ENCODE data around the gene SLC46A3.

Gene SLC46A3

DNA sequence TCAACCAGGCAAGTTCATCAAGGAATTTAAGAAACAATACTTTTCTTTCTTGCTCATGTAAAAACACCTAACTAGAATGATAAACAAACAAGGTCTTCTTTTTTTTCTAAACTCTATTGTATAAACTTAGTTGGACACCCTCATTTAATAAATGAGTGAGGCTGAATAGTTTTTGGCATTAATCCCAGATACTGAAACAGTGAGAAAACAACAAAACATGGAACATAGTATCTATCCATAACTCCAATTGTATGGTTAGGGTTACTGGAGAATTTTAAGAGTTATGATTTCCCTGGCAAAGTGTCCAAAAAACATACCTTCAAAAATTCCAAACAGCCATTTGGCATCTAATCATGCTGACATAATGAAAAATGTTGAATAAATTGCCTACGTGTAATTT lies 65.7 kb downstream of the SLC46A3 start:
- H3K4me2 ChIP-seq (ENCODE audit: low read length) = no peak overlapping the region
- H2AFZ ChIP-seq (ENCODE audit: low read depth, low read length) = no peak overlapping the region
- H4K20me1 ChIP-seq (ENCODE audit: insufficient read depth, low read length) = 0 out of 2 replicates have a peak, but pooled peaks cover 13% of the 10 kb centered on the region
- peaks cover 20% of the 10 kb centered on the region for H3K4me1 ChIP-seq (ENCODE audit: low read length)
- peaks cover 46% of the 10 kb centered on the region for H3K79me2 ChIP-seq (ENCODE audit: low read length)
- TF ChIP-seq, protein P1, sequence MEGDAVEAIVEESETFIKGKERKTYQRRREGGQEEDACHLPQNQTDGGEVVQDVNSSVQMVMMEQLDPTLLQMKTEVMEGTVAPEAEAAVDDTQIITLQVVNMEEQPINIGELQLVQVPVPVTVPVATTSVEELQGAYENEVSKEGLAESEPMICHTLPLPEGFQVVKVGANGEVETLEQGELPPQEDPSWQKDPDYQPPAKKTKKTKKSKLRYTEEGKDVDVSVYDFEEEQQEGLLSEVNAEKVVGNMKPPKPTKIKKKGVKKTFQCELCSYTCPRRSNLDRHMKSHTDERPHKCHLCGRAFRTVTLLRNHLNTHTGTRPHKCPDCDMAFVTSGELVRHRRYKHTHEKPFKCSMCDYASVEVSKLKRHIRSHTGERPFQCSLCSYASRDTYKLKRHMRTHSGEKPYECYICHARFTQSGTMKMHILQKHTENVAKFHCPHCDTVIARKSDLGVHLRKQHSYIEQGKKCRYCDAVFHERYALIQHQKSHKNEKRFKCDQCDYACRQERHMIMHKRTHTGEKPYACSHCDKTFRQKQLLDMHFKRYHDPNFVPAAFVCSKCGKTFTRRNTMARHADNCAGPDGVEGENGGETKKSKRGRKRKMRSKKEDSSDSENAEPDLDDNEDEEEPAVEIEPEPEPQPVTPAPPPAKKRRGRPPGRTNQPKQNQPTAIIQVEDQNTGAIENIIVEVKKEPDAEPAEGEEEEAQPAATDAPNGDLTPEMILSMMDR (IDR thresholded peaks at IDR 0.05; ENCODE audit: low read depth, low read length) = no peak
- no peak for TF ChIP-seq EZH2phosphoT487 (IDR thresholded peaks at IDR 0.05; ENCODE audit: low read depth)
- H3K36me3 ChIP-seq (replicated peaks; ENCODE audit: low read depth, low read length) = peaks cover 25% of the 10 kb centered on the region
- H3K4me3 ChIP-seq (ENCODE audit: low read length) = no peak overlapping the region
- H3K9ac ChIP-seq (ENCODE audit: low read length) = no peak overlapping the region
- no peak overlapping the region for H3K27ac ChIP-seq (ENCODE audit: low read length)
- H3K9me3 ChIP-seq (ENCODE audit: insufficient read depth, low read length) = no peaks in the 10 kb centered on the region
- no peaks in the 10 kb centered on the region for H3K27me3 ChIP-seq (ENCODE audit: low read depth, low read length)

DNA sequence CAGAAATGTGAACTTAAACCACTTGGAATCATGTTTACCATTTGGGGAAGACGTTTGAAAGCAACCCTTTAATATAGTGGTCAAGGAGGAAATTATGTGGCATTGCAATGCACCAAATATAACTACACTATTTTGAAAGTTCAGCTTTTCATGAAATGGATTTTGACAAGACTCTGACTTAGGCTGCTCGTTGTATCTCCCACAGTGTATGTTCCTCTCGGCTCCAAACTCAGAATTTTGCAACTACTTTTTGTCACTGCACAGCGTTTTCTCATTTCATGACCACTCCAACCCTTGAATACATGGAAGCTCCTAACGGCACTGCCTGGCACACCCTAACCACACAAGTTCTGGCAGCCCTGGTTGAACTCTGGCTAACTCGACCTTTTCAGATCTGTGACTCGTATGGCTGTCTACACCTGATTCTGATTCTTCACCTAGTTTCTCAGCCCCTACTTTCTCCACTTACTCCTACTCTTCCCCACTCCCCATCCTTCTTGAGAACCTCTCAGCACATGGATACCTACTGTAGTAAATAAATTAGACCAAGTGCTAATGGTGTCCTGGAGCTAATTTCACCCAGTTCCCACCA lies 66.9 kb downstream of the SLC46A3 start:
- H3K36me3 ChIP-seq (replicated peaks; ENCODE audit: low read depth, low read length) = peaks cover 22% of the 10 kb centered on the region
- H3K27me3 ChIP-seq (ENCODE audit: low read depth, low read length) = no peaks in the 10 kb centered on the region
- H3K9ac ChIP-seq (ENCODE audit: low read length) = no peak overlapping the region
- H3K4me2 ChIP-seq (ENCODE audit: low read length) = no peak overlapping the region
- peaks cover 34% of the 10 kb centered on the region for H3K79me2 ChIP-seq (ENCODE audit: low read length)
- H2AFZ ChIP-seq (ENCODE audit: low read depth, low read length) = no peak overlapping the region
- H3K4me1 ChIP-seq (ENCODE audit: low read length) = peaks cover 13% of the 10 kb centered on the region
- no peaks in the 10 kb centered on the region for H3K9me3 ChIP-seq (ENCODE audit: insufficient read depth, low read length)
- no peak overlapping the region for H3K4me3 ChIP-seq (ENCODE audit: low read length)
- H3K27ac ChIP-seq (ENCODE audit: low read length) = no peak overlapping the region
- no peak for TF ChIP-seq EZH2phosphoT487 (IDR thresholded peaks at IDR 0.05; ENCODE audit: low read depth)
- TF ChIP-seq, protein P1 (IDR thresholded peaks at IDR 0.05; ENCODE audit: low read depth, low read length) = no peak
- H4K20me1 ChIP-seq (ENCODE audit: insufficient read depth, low read length) = 0 out of 2 replicates have a peak, but pooled peaks cover 8% of the 10 kb centered on the region

DNA sequence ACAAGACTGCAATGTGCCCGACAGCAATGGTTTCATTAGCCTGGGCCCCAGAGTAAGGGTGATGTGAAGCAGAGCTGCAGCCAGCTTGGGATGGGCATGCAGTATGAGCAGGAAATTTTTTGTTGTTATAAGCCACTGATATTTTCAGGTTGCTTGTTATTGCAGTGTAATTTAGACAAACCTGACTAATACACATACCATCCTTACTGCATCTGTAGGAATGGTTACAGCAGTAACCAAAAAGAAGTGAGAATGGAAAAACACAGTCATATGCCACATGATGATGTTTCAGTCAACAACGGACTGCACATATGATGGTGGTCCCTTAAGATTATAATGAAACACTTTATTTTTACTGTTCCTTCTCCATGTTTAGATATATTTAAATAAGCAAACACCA lies 68.5 kb downstream of the SLC46A3 start:
- Histone ChIP-seq H3K9me3 (ENCODE audit: insufficient read depth, low read length) (no peaks in the 10 kb centered on the region), H3K36me3 (replicated peaks; ENCODE audit: low read depth, low read length) (peaks cover 16% of the 10 kb centered on the region), H2AFZ (ENCODE audit: low read depth, low read length) (no peak overlapping the region)

More for the DNA sequence above, 68.5 kb downstream of the SLC46A3 start:
- Histone ChIP-seq H3K79me2 (ENCODE audit: low read length) (peaks cover 18% of the 10 kb centered on the region), H3K27me3 (ENCODE audit: low read depth, low read length) (no peaks in the 10 kb centered on the region), H3K4me1 (ENCODE audit: low read length) (peaks cover 13% of the 10 kb centered on the region), H3K9ac (ENCODE audit: low read length) (no peak overlapping the region), H3K4me3 (ENCODE audit: low read length) (no peak overlapping the region), H4K20me1 (ENCODE audit: insufficient read depth, low read length) (0 out of 2 replicates have a peak, but pooled peaks cover 2% of the 10 kb centered on the region), H3K4me2 (ENCODE audit: low read length) (no peak overlapping the region; the same call in 1 of the 2 replicates), H3K27ac (ENCODE audit: low read length) (no peak overlapping the region)
- no peak for TF ChIP-seq EZH2phosphoT487 (IDR thresholded peaks at IDR 0.05; ENCODE audit: low read depth)
- TF ChIP-seq, protein P1 (IDR thresholded peaks at IDR 0.05; ENCODE audit: low read depth, low read length) = no peak
